GM12878 (cell line): ENCODE results near the gene TGFB1I1. TPM values are rescaled to one million over a fixed set of nuclear protein-coding genes. Genes with fewer than 3 reads are reported as not detected.

Experiments
- ATAC-seq: fragments of 200-7000 bp; cut with Tn5 transposase; 3 replicates; pipeline ENCODE4 v1.9.1; 2020; ENCODE audit warnings: mild to moderate bottlenecking, moderate library complexity
- BruUV-seq: library from RNA; stranded (reverse); fragments of 400-500 nt; replicated peaks from 2 replicates; lab custom pipeline; 2021; lab: Mats Ljungman, UMichigan
- CTCF ChIA-PET: fragments of 300-600 bp; sonication (Branson Sonifier 250); formaldehyde crosslinking; extraction: SDS; loops from one replicate; lab custom pipeline; 2021; ENCODE audit warnings: inconsistent platforms; lab: Yijun Ruan, JAX
- POLR2A ChIA-PET: fragments of 350-600 bp; formaldehyde crosslinking; extraction: SDS; loops from one replicate; lab custom pipeline; 2021; ENCODE audit warnings: inconsistent platforms; lab: Charles Lee
- RAD21 ChIA-PET: fragments of 300-600 bp; sonication (Branson Sonifier 250); formaldehyde crosslinking; loops from one replicate; lab custom pipeline; 2023; ENCODE audit warnings: antibody characterized with exemption; ENCODE audit not compliant: unreplicated experiment; lab: Charles Lee
- SMC1A ChIA-PET: fragments of 300-600 bp; sonication (Branson Sonifier 250); formaldehyde crosslinking; loops from one replicate; lab custom pipeline; 2023; ENCODE audit not compliant: unreplicated experiment, uncharacterized antibody; lab: Charles Lee
- DNase-seq: peaks from one replicate; pipeline ENCODE4 v3.0.0-alpha.2; 2011; ENCODE audit warnings: low read depth, low spot score
- FAIRE-seq: peaks from 3 replicates; lab custom pipeline; 2011; peaks lifted over from hg19 to GRCh38; lab: Jason Lieb, UNC
- H2AFZ ChIP-seq: 2 replicates; pipeline ENCODE4 v1.6.0; 2011; ENCODE audit warnings: low read depth, low read length, control low read depth; ENCODE audit not compliant: control insufficient read depth
- H3K27ac ChIP-seq: 2 replicates; pipeline ENCODE4 v1.5.1; 2011; ENCODE audit warnings: control low read depth; ENCODE audit not compliant: control insufficient read depth, insufficient read depth
- H3K27me3 ChIP-seq, 2 experiments: replicated peaks in 1 of 2; 2 replicates each; pipeline versions ENCODE4 v1.6.0 to v1.6.1; 2011; ENCODE audit warnings: low read length in 1 of 2; ENCODE audit not compliant: control insufficient read depth in 2 of 2, insufficient read depth in 2 of 2
- H3K36me3 ChIP-seq, 2 experiments: 2 replicates each; pipeline ENCODE4 v1.5.1; 2011; ENCODE audit warnings: low read length in 1 of 2; ENCODE audit not compliant: control insufficient read depth in 2 of 2, insufficient read depth in 2 of 2
- H3K4me1 ChIP-seq: 2 replicates; pipeline ENCODE4 v1.6.1; 2011; ENCODE audit warnings: mild to moderate bottlenecking, low read length, moderate library complexity, mixed read lengths; ENCODE audit not compliant: control insufficient read depth, insufficient read depth
- H3K4me2 ChIP-seq: 2 replicates; pipeline ENCODE4 v1.6.0; 2011; ENCODE audit warnings: control low read depth; ENCODE audit not compliant: control insufficient read depth, insufficient read depth
- H3K4me3 ChIP-seq: fragments of 200-600 bp; sonication (generic); 2 replicates; pipeline ENCODE4 v1.5.1; 2016
- H3K79me2 ChIP-seq: 2 replicates; pipeline ENCODE4 v1.6.0; 2011; ENCODE audit warnings: low read length; ENCODE audit not compliant: control insufficient read depth, insufficient read depth
- H3K9ac ChIP-seq: 2 replicates; pipeline ENCODE4 v1.8.0; 2011; ENCODE audit warnings: low read length, control low read depth, mixed read lengths; ENCODE audit not compliant: control insufficient read depth, insufficient read depth
- H3K9me3 ChIP-seq: replicated peaks from 3 replicates; pipeline ENCODE4 v1.5.1; 2011; ENCODE audit warnings: mild to moderate bottlenecking, low read length; ENCODE audit not compliant: control insufficient read depth, insufficient read depth
- H4K20me1 ChIP-seq: 2 replicates; pipeline ENCODE4 v1.6.0; 2011; ENCODE audit not compliant: control insufficient read depth, insufficient read depth
- CBX3 ChIP-seq: fragments of 200-600 bp; sonication (generic); IDR thresholded peaks from 2 replicates; pipeline ENCODE4 v1.6.1; 2016; ENCODE audit warnings: low read depth, borderline replicate concordance
- CTCF ChIP-seq, 3 experiments: IDR thresholded peaks in 2 of 3; conservative IDR thresholded peaks in 1 of 3; 2 replicates each; pipeline ENCODE4 v1.5.1; 2011; ENCODE audit warnings: low read depth in 3 of 3, low read length in 3 of 3, mild to moderate bottlenecking in 3 of 3, control low read depth in 2 of 3, moderate library complexity in 2 of 3, inconsistent platforms in 1 of 3, mixed read lengths in 1 of 3; ENCODE audit not compliant: control insufficient read depth in 2 of 3, insufficient read depth in 1 of 3; ENCODE audit errors: extremely low read depth in 1 of 3
- EED ChIP-seq: sonication (generic); IDR thresholded peaks from 2 replicates; pipeline ENCODE4 v1.6.1; 2016; ENCODE audit warnings: antibody characterized with exemption, low read depth
- MEF2A ChIP-seq: IDR thresholded peaks from 2 replicates; pipeline ENCODE4 v1.6.1; 2011; ENCODE audit warnings: low read depth, mild to moderate bottlenecking, low read length, moderate library complexity; ENCODE audit not compliant: insufficient read depth
- NR2C1 ChIP-seq: fragments of 450-650 bp; IDR thresholded peaks from 2 replicates; pipeline ENCODE4 v1.6.1; 2017; ENCODE audit warnings: antibody characterized with exemption, mild to moderate bottlenecking, moderate library complexity
- NRF1 ChIP-seq: conservative IDR thresholded peaks from 2 replicates; pipeline ENCODE4 v1.6.1; 2011; ENCODE audit warnings: mild to moderate bottlenecking, low read depth, low read length, improper control_type of control experiment
- POLR2AphosphoS2 ChIP-seq: IDR thresholded peaks from 2 replicates; pipeline ENCODE4 v1.6.1; 2011; ENCODE audit warnings: low read depth, mild to moderate bottlenecking, low read length, improper control_type of control experiment, moderate library complexity
- RB1 ChIP-seq: fragments of 450-650 bp; formaldehyde crosslinking; IDR thresholded peaks from 2 replicates; pipeline ENCODE4 v1.6.1; 2017; ENCODE audit warnings: mild to moderate bottlenecking, borderline replicate concordance
- SUZ12 ChIP-seq: fragments of 200-600 bp; sonication (generic); IDR thresholded peaks from one replicate; pipeline ENCODE4 v1.6.1; 2018; ENCODE audit warnings: antibody characterized with exemption, mild to moderate bottlenecking; ENCODE audit not compliant: unreplicated experiment
- TCF12 ChIP-seq: IDR thresholded peaks from 2 replicates; pipeline ENCODE4 v1.6.1; 2011; ENCODE audit warnings: low read depth, mild to moderate bottlenecking, low read length
- WRNIP1 ChIP-seq: IDR thresholded peaks from 2 replicates; pipeline ENCODE4 v1.6.1; 2011; ENCODE audit warnings: low read depth, low read length, improper control_type of control experiment, borderline replicate concordance
- WGBS: methylation state at CpG from one replicate; pipeline ENCODE4 v1.1.6; 2016; ENCODE audit warnings: low lambda C conversion rate; ENCODE audit not compliant: insufficient replicate concordance, insufficient coverage; ENCODE audit errors: missing lambda C conversion rate; 5-methylcytosine and 5-hydroxymethylcytosine counted together
- in situ Hi-C: fragments of 300-500 bp; cut with MboI; formaldehyde crosslinking; loops from 9 replicates; pipeline ENCODE4 v1.14.3; 2018; ENCODE audit warnings: mixed read lengths
- intact Hi-C: fragments of 100-400 bp; cut with micrococcal nuclease; formaldehyde crosslinking; loops from one replicate; pipeline ENCODE4 v1.14.2; 2022; ENCODE audit not compliant: unreplicated experiment
- polyA plus RNA-seq, 11 experiments: library from polyadenylated mRNA; depleted of rRNA in 4 of 11; unstranded in 6 of 11; stranded (reverse) in 5 of 11; fragments of >200 nt; fragmentation: Nextera tagmentation in 4 of 11; fragmentation: Illumina TruSeq in 1 of 11; extraction: Ambion mirVana in 4 of 11; extraction: Trizol in 1 of 11; gene quantifications; 1 replicate in 1 of 11; 2 replicates in 10 of 11; pipeline versions ENCODE4 v1.2.1 to v1.2.3, GENCODE V29; 2011 to 2016; ENCODE audit warnings: inconsistent platforms in 2 of 11, missing spikeins in 2 of 11, low read depth in 1 of 11
- total RNA-seq, 4 experiments: library from RNA; depleted of rRNA in 3 of 4; stranded (reverse); fragments of >200 nt in 3 of 4; fragmentation: Illumina TruSeq in 1 of 4; extraction: Trizol in 1 of 4; gene quantifications; 2 replicates each; pipeline versions ENCODE4 v1.2.1 to v1.2.3, GENCODE V29; 2013 to 2021

Gene TGFB1I1
- total and polyA plus RNA-seq, 10 of the 15 experiments (the other 5 are each of a cell fraction or from before 2014, with no cell fraction given): 0.13 to 2.3 (median 0.41) TPM; not detected in 2

GRCh38 chr16:31504159-31504558 is 32.2 kb downstream of the TGFB1I1 start:
- H3K27me3 ChIP-seq: no peaks in the 10 kb centered on the region
- in situ Hi-C loops: no loop called here
- SMC1A ChIA-PET: no interaction called here
- H3K79me2 ChIP-seq: peaks cover 24% of the 10 kb centered on the region
- RAD21 ChIA-PET: no interaction called here
- H3K36me3 ChIP-seq: no peaks in the 10 kb centered on the region; a peak in 1 of 4 replicates
- no peak overlapping the region for H3K27ac ChIP-seq
- no TSS peak for BruUV-seq
- DNase-seq (no peak), FAIRE-seq (no peak), ATAC-seq (no peak)
- H3K9me3 ChIP-seq: no peaks in the 10 kb centered on the region
- 83% methylated on average over 8 of the region's 8 CpGs for WGBS
- no peak overlapping the region for H3K4me3 ChIP-seq
- H4K20me1 ChIP-seq: no peaks in the 10 kb centered on the region
- no peak overlapping the region for H3K9ac ChIP-seq
- CTCF ChIA-PET: interaction anchor here (1.8 kb wide), 1 partner anchor 43 kb away, joined by 11 read pairs; no protein-coding TSS in a partner anchor
- peaks cover 14% of the 10 kb centered on the region for H3K4me1 ChIP-seq
- intact Hi-C loops: loop anchor here (10.0 kb wide), 1 partner anchor 61 kb away; no protein-coding TSS in a partner anchor
- TF ChIP-seq POLR2AphosphoS2: no peak
- TF ChIP-seq CBX3: no peak
- TF ChIP-seq SUZ12: no peak
- TF ChIP-seq EED: no peak
- TF ChIP-seq RB1: no peak
- TF ChIP-seq NR2C1: no peak
- TF ChIP-seq NRF1: no peak
- no peak for TF ChIP-seq TCF12
- TF ChIP-seq WRNIP1: no peak
- no peak for TF ChIP-seq MEF2A
- no peak for TF ChIP-seq CTCF (IDR thresholded peaks at IDR 0.05 in 2 of 3, conservative IDR thresholded peaks at IDR 0.05 in 1 of 3; ENCODE audit: control insufficient read depth in 2 of 3, extremely low read depth in 1 of 3, insufficient read depth in 1 of 3, low read depth in 3 of 3, low read length in 3 of 3)
- no peak overlapping the region for H3K4me2 ChIP-seq
- H2AFZ ChIP-seq: no peak overlapping the region
- POLR2A ChIA-PET: no interaction called here
